GM19463 (cell line): ENCODE measurements around the gene PHYH.
"Not testable (repeated sequence)": the region's sequence is repeated elsewhere in the genome, so short reads cannot be mapped to it uniquely, and the experiment has no call there.

Source experiments
- ATAC-seq: cut with Tn5 transposase; IDR thresholded peaks from one replicate; pipeline ENCODE4 v1.9.1; 2021; ENCODE audit warnings: mild to moderate bottlenecking, moderate library complexity; ENCODE audit not compliant: unreplicated experiment

PHYH gene

GRCh38 chr10:13322615-13323148 is 22.8 kb upstream of the PHYH start:
- no peak for ATAC-seq

- ATAC-seq: no peak
These were observed 21.7 kb upstream of the PHYH start for GRCh38 chr10:13321576-13321975.

- ATAC-seq: no peak
These were observed 19.3 kb upstream of the PHYH start for GRCh38 chr10:13319166-13319565.

GRCh38 chr10:13317474-13317873 is 17.6 kb upstream of the PHYH start:
- ATAC-seq: no peak

GRCh38 chr10:13316635-13317311 is 16.9 kb upstream of the PHYH start:
- no peak for ATAC-seq

GRCh38 chr10:13315361-13315760 is 15.5 kb upstream of the PHYH start:
- no peak for ATAC-seq

- ATAC-seq: no peak
These were observed 11.3 kb upstream of the PHYH start for GRCh38 chr10:13311177-13311575.

- no peak for ATAC-seq
These were observed 10.8 kb upstream of the PHYH start for GRCh38 chr10:13310518-13311176.

- ATAC-seq: no peak
These were observed 9.9 kb upstream of the PHYH start for GRCh38 chr10:13309792-13310191.

GRCh38 chr10:13308096-13308495 is 8.2 kb upstream of the PHYH start:
- no peak for ATAC-seq

- no peak for ATAC-seq
These were observed 6.2 kb upstream of the PHYH start for GRCh38 chr10:13306103-13306502.

- no peak for ATAC-seq
These were observed 3.1 kb upstream of the PHYH start for GRCh38 chr10:13302821-13303555.

- ATAC-seq: no peak
These were observed 972 bp downstream of the PHYH start for GRCh38 chr10:13298748-13299436.

- ATAC-seq: no peak
These were observed 3.4 kb downstream of the PHYH start for GRCh38 chr10:13296476-13296875.

GRCh38 chr10:13294784-13295183 is 5.1 kb downstream of the PHYH start:
- ATAC-seq: no peak

- no peak for ATAC-seq
These were observed 7.8 kb downstream of the PHYH start for GRCh38 chr10:13291821-13292773.

GRCh38 chr10:13291061-13291460 is 8.8 kb downstream of the PHYH start:
- ATAC-seq: no peak

GRCh38 chr10:13284050-13284449 is 15.8 kb downstream of the PHYH start:
- ATAC-seq: no peak

- not testable (repeated sequence) for ATAC-seq
These were observed 17.5 kb downstream of the PHYH start for GRCh38 chr10:13282348-13282747.

GRCh38 chr10:13276749-13277365 is 23.0 kb downstream of the PHYH start:
- no peak for ATAC-seq
